H1 (cell line): ENCODE data around the gene ZAR1. TPM values are rescaled to one million over a fixed set of nuclear protein-coding genes. Genes with fewer than 3 reads are reported as not detected.

Source experiments
- CTCF ChIA-PET: fragments of 300-600 bp; sonication (Branson Sonifier 250); formaldehyde crosslinking; loops from one replicate; lab custom pipeline; 2021; ENCODE audit not compliant: partially characterized antibody; lab: Charles Lee
- POLR2A ChIA-PET: fragments of 300-600 bp; sonication (Branson Sonifier 250); formaldehyde crosslinking; loops from one replicate; lab custom pipeline; 2021; ENCODE audit warnings: inconsistent platforms; ENCODE audit not compliant: partially characterized antibody; lab: Charles Lee
- DNase-seq, 2 experiments: peaks; one replicate each; pipeline versions ENCODE4 v3.0.0 to v3.0.0-alpha.2; 2010 to 2022; ENCODE audit warnings: low spot score in 2 of 2, low read depth in 1 of 2, mixed read lengths in 1 of 2
- FAIRE-seq: peaks from 2 replicates; lab custom pipeline; 2011; peaks lifted over from hg19 to GRCh38; lab: Jason Lieb, UNC
- H2AFZ ChIP-seq: 2 replicates; pipeline ENCODE4 v1.8.1; 2012; ENCODE audit warnings: low read length, inconsistent platforms
- H2AK5ac ChIP-seq: 2 replicates; pipeline ENCODE4 v1.6.1; 2013; ENCODE audit warnings: low read depth, low read length
- H2BK120ac ChIP-seq: replicated peaks from 2 replicates; pipeline ENCODE3; 2013; ENCODE audit warnings: low read depth, low read length, inconsistent platforms
- H2BK12ac ChIP-seq: 2 replicates; pipeline ENCODE4 v1.6.1; 2013; ENCODE audit warnings: low read depth, low read length
- H2BK15ac ChIP-seq: 2 replicates; pipeline ENCODE4 v1.6.1; 2013; ENCODE audit warnings: low read length
- H2BK20ac ChIP-seq: 2 replicates; pipeline ENCODE4 v1.6.1; 2013; ENCODE audit warnings: low read length
- H2BK5ac ChIP-seq: 2 replicates; pipeline ENCODE4 v1.6.1; 2013; ENCODE audit warnings: low read depth, low read length
- H3K14ac ChIP-seq: 2 replicates; pipeline ENCODE4 v1.6.1; 2013; ENCODE audit warnings: inconsistent platforms; ENCODE audit not compliant: insufficient read length
- H3K18ac ChIP-seq: 2 replicates; pipeline ENCODE4 v1.6.1; 2013; ENCODE audit warnings: low read length; ENCODE audit errors: extremely low read depth
- H3K23ac ChIP-seq: 2 replicates; pipeline ENCODE4 v1.6.1; 2013; ENCODE audit warnings: inconsistent platforms; ENCODE audit not compliant: insufficient read length
- H3K23me2 ChIP-seq: 2 replicates; pipeline ENCODE4 v1.6.1; 2013; ENCODE audit warnings: low read depth, low read length
- H3K27ac ChIP-seq: 2 replicates; pipeline ENCODE4 v1.6.1; 2011; ENCODE audit warnings: low read depth, low read length, inconsistent platforms
- H3K27me3 ChIP-seq, 4 experiments: replicated peaks in 1 of 4; 1 replicate in 1 of 4; 2 replicates in 3 of 4; pipeline versions ENCODE4 v1.6.1 to v1.8.1; 2011 to 2013; ENCODE audit warnings: low read length in 3 of 4, mild to moderate bottlenecking in 3 of 4, inconsistent platforms in 2 of 4, mixed read lengths in 2 of 4, moderate library complexity in 1 of 4; ENCODE audit not compliant: control insufficient read depth in 3 of 4, insufficient read depth in 3 of 4; ENCODE audit errors: extremely low read depth in 1 of 4
- H3K36me3 ChIP-seq, 4 experiments: 2 replicates each; pipeline versions ENCODE4 v1.6.1 to v1.8.1; 2011 to 2013; ENCODE audit warnings: mild to moderate bottlenecking in 4 of 4, low read length in 3 of 4, moderate library complexity in 2 of 4, control low read depth in 1 of 4, inconsistent platforms in 1 of 4; ENCODE audit not compliant: insufficient read depth in 4 of 4, control insufficient read depth in 2 of 4
- H3K4ac ChIP-seq: replicated peaks from 2 replicates; pipeline ENCODE3; 2013; ENCODE audit warnings: low read length, low read depth, mixed read lengths, inconsistent platforms; ENCODE audit not compliant: insufficient read length
- H3K4me1 ChIP-seq, 4 experiments: replicated peaks in 1 of 4; 1 replicate in 1 of 4; 2 replicates in 3 of 4; pipeline versions ENCODE4 v1.6.1 to v1.8.1; 2011 to 2013; ENCODE audit warnings: low read length in 3 of 4, inconsistent platforms in 2 of 4, mixed read lengths in 1 of 4; ENCODE audit not compliant: insufficient read depth in 4 of 4, control insufficient read depth in 3 of 4
- H3K4me2 ChIP-seq, 2 experiments: 2 replicates each; pipeline versions ENCODE4 v1.6.1 to v1.8.1; 2011 to 2013; ENCODE audit warnings: low read depth in 2 of 2, low read length in 2 of 2, control low read depth in 1 of 2, inconsistent platforms in 1 of 2, mild to moderate bottlenecking in 1 of 2; ENCODE audit not compliant: insufficient read depth in 1 of 2
- H3K4me3 ChIP-seq, 4 experiments: fragments of 200-600, 300-600 bp in 1 of 4; sonication (generic), shearing (Covaris generic), sonication (Bioruptor Twin) in 1 of 4; 2 replicates each; pipeline versions ENCODE4 v1.5.1 to v1.8.1; 2011 to 2016; ENCODE audit warnings: low read length in 4 of 4, low read depth in 3 of 4, control low read depth in 2 of 4, inconsistent platforms in 2 of 4, mild to moderate bottlenecking in 2 of 4, mixed read lengths in 1 of 4, moderate library complexity in 1 of 4; ENCODE audit not compliant: insufficient read depth in 2 of 4; ENCODE audit errors: extremely low read depth in 1 of 4
- H3K56ac ChIP-seq: replicated peaks from 2 replicates; pipeline ENCODE3; 2013; ENCODE audit warnings: low read depth, mild to moderate bottlenecking, mixed read lengths, low read length, inconsistent platforms; ENCODE audit not compliant: insufficient read length
- H3K79me1 ChIP-seq: 2 replicates; pipeline ENCODE4 v1.6.1; 2013; ENCODE audit warnings: low read depth, low read length, control low read depth
- H3K79me2 ChIP-seq, 2 experiments: 2 replicates each; pipeline versions ENCODE4 v1.6.1 to v1.8.1; 2012 to 2013; ENCODE audit warnings: low read length in 2 of 2, mild to moderate bottlenecking in 2 of 2, inconsistent platforms in 1 of 2; ENCODE audit not compliant: insufficient read depth in 2 of 2, control insufficient read depth in 1 of 2
- H3K9ac ChIP-seq, 4 experiments: replicated peaks in 1 of 4; 1 replicate in 1 of 4; 2 replicates in 3 of 4; pipeline versions ENCODE4 v1.6.1 to v1.8.1; 2011 to 2013; ENCODE audit warnings: low read depth in 3 of 4, low read length in 3 of 4, control low read depth in 2 of 4, mild to moderate bottlenecking in 2 of 4, moderate library complexity in 2 of 4, inconsistent platforms in 1 of 4; ENCODE audit errors: extremely low read depth in 1 of 4
- H3K9me3 ChIP-seq, 2 experiments: 2 replicates each; pipeline versions ENCODE4 v1.6.1 to v1.8.1; 2012 to 2013; ENCODE audit warnings: mild to moderate bottlenecking in 2 of 2, moderate library complexity in 2 of 2, control low read depth in 1 of 2, inconsistent platforms in 1 of 2, low read depth in 1 of 2, low read length in 1 of 2, mixed read lengths in 1 of 2; ENCODE audit not compliant: insufficient read depth in 2 of 2
- H4K20me1 ChIP-seq, 2 experiments: replicated peaks in 1 of 2; 2 replicates each; pipeline versions ENCODE3 to v1.8.1; 2011 to 2013; ENCODE audit warnings: inconsistent platforms in 2 of 2, low read length in 2 of 2, mild to moderate bottlenecking in 1 of 2; ENCODE audit not compliant: insufficient read depth in 2 of 2, control insufficient read depth in 1 of 2
- H4K5ac ChIP-seq: 2 replicates; pipeline ENCODE4 v1.6.1; 2013; ENCODE audit warnings: low read length, low read depth, mixed read lengths, inconsistent platforms; ENCODE audit not compliant: insufficient read length
- H4K8ac ChIP-seq: 2 replicates; pipeline ENCODE4 v1.8.0; 2013; ENCODE audit warnings: mild to moderate bottlenecking, moderate library complexity, low read length, inconsistent platforms; ENCODE audit not compliant: insufficient read depth; ENCODE audit errors: extremely low read depth
- H4K91ac ChIP-seq: replicated peaks from 2 replicates; pipeline ENCODE3; 2013; ENCODE audit warnings: low read length, mixed read lengths, inconsistent platforms; ENCODE audit not compliant: insufficient read length
- JUN ChIP-seq: IDR thresholded peaks from 2 replicates; pipeline ENCODE4 v1.6.1; 2011; ENCODE audit warnings: low read depth, mild to moderate bottlenecking, improper control_type of control experiment, low read length
- KDM1A ChIP-seq: fragments of 200-600, 300-600 bp; sonication (generic); IDR thresholded peaks from 2 replicates; pipeline ENCODE4 v1.7.1; 2016; ENCODE audit warnings: mild to moderate bottlenecking, low read length, borderline replicate concordance
- SIX5 ChIP-seq: IDR thresholded peaks from 2 replicates; pipeline ENCODE4 v1.6.1; 2011; ENCODE audit warnings: mild to moderate bottlenecking, low read depth, low read length
- WGBS, 2 experiments: shearing (Covaris generic) in 1 of 2; methylation state at CpG; one replicate each; pipeline versions ENCODE4 v1.1.6 to v1.1.7; 2013 to 2015; ENCODE audit warnings: low lambda C conversion rate in 2 of 2, mixed read lengths in 2 of 2, inconsistent platforms in 1 of 2, low coverage in 1 of 2, missing lambda C conversion rate in 1 of 2; ENCODE audit not compliant: insufficient replicate concordance in 2 of 2, insufficient coverage in 1 of 2, insufficient read length in 1 of 2; ENCODE audit errors: extremely low coverage in 1 of 2, missing lambda C conversion rate in 1 of 2; 5-methylcytosine and 5-hydroxymethylcytosine counted together
- polyA plus RNA-seq, 7 experiments: library from polyadenylated mRNA; depleted of rRNA in 3 of 7; stranded (reverse) in 5 of 7; unstranded in 2 of 7; fragments of >200 nt in 5 of 7; fragments of 200-250 nt in 2 of 7; gene quantifications; 1 replicate in 5 of 7; 2 replicates in 1 of 7; 4 replicates in 1 of 7; pipeline versions ENCODE4 v1.2.1 to v1.2.3, GENCODE V29; 2011 to 2013; ENCODE audit warnings: missing spikeins in 2 of 7, mixed read lengths in 2 of 7
- total RNA-seq: library from RNA; stranded (reverse); fragmentation: NEBNext Ultra II Directional; extraction: Animal tissue kit (Norgen Biotek cat#: 25700); gene quantifications from 2 replicates; pipeline ENCODE4 v1.2.1, GENCODE V29; 2021

The ZAR1 gene
- total and polyA plus RNA-seq, 2 of the 8 experiments (the other 6 are each of a cell fraction or from before 2014, with no cell fraction given): 0.33 to 0.78 TPM

GRCh38 chr4:48526406-48526805 lies 36.4 kb downstream of the ZAR1 start:
- no peak overlapping the region for H3K18ac ChIP-seq
- H3K79me2 ChIP-seq: no peaks in the 10 kb centered on the region
- no peaks in the 10 kb centered on the region for H3K4me1 ChIP-seq
- H2BK12ac ChIP-seq: no peak overlapping the region
- no peak overlapping the region for H2AFZ ChIP-seq
- H3K9me3 ChIP-seq: no peaks in the 10 kb centered on the region
- H3K56ac ChIP-seq: no peak overlapping the region
- no peak overlapping the region for H2BK15ac ChIP-seq
- H3K4me2 ChIP-seq: no peak overlapping the region
- POLR2A ChIA-PET: no interaction called here
- H3K4me3 ChIP-seq: no peak overlapping the region
- H3K14ac ChIP-seq: no peak overlapping the region
- no peak overlapping the region for H2BK5ac ChIP-seq
- peaks cover 6 to 50% (median 28%) of the 10 kb centered on the region in 4 experiments for H3K36me3 ChIP-seq
- no peak overlapping the region for H2BK20ac ChIP-seq
- no peak overlapping the region for H4K8ac ChIP-seq
- H3K9ac ChIP-seq: no peak overlapping the region
- H2AK5ac ChIP-seq: no peak overlapping the region
- CTCF ChIA-PET: interaction anchor here (1.0 to 2.9 kb wide), 6 partner anchors 13 to 80 kb away, joined by 4 to 14 read pairs (median 4); no protein-coding TSS in a partner anchor
- FAIRE-seq (no peak), DNase-seq (no peak)
- H3K27ac ChIP-seq: no peak overlapping the region
- H4K91ac ChIP-seq: no peak overlapping the region
- H3K23me2 ChIP-seq: no peaks in the 10 kb centered on the region
- WGBS, 2 experiments: 90% methylated on average over 1 of the region's 1 CpG; no CpG with 5 or more reads in 1 of the 2 experiments
- peaks cover 0 to 2% of the 10 kb centered on the region in 2 experiments for H4K20me1 ChIP-seq
- no peaks in the 10 kb centered on the region; the same call in 1 of the 2 replicates for H3K79me1 ChIP-seq
- H3K23ac ChIP-seq: no peak overlapping the region
- no peak overlapping the region for H4K5ac ChIP-seq
- no peaks in the 10 kb centered on the region for H3K27me3 ChIP-seq
- no peak overlapping the region for H2BK120ac ChIP-seq
- no peak overlapping the region for H3K4ac ChIP-seq
- TF ChIP-seq JUN (no peak), KDM1A (no peak), SIX5 (no peak)
